Measurements from ENCODE around the gene TRANK1.

DNA sequence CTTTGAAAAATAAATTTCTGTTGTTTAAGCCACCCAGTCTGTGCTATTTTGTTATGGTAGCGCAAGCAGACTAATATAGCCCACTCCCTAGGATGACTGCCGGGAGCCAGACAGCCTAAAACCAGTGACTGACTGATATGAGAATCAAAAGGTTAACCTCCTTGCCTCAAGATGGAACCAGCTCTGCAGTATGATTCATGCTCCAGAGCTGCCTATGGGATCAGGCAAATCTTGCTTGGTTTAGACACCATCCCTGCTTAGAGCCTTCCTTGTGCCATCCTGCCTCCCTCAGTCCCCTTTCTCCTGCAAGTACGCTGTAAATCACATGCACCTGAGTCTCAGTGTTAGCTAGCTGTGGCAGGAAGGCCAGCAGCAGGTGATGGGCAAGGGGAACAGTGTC, 39.3 kb downstream of the TRANK1 start:
- TF ChIP-seq, protein P1, sequence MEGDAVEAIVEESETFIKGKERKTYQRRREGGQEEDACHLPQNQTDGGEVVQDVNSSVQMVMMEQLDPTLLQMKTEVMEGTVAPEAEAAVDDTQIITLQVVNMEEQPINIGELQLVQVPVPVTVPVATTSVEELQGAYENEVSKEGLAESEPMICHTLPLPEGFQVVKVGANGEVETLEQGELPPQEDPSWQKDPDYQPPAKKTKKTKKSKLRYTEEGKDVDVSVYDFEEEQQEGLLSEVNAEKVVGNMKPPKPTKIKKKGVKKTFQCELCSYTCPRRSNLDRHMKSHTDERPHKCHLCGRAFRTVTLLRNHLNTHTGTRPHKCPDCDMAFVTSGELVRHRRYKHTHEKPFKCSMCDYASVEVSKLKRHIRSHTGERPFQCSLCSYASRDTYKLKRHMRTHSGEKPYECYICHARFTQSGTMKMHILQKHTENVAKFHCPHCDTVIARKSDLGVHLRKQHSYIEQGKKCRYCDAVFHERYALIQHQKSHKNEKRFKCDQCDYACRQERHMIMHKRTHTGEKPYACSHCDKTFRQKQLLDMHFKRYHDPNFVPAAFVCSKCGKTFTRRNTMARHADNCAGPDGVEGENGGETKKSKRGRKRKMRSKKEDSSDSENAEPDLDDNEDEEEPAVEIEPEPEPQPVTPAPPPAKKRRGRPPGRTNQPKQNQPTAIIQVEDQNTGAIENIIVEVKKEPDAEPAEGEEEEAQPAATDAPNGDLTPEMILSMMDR (IDR thresholded peaks at IDR 0.05; ENCODE audit: poor library complexity, severe bottlenecking), result no peak
- TF ChIP-seq, protein P2, sequence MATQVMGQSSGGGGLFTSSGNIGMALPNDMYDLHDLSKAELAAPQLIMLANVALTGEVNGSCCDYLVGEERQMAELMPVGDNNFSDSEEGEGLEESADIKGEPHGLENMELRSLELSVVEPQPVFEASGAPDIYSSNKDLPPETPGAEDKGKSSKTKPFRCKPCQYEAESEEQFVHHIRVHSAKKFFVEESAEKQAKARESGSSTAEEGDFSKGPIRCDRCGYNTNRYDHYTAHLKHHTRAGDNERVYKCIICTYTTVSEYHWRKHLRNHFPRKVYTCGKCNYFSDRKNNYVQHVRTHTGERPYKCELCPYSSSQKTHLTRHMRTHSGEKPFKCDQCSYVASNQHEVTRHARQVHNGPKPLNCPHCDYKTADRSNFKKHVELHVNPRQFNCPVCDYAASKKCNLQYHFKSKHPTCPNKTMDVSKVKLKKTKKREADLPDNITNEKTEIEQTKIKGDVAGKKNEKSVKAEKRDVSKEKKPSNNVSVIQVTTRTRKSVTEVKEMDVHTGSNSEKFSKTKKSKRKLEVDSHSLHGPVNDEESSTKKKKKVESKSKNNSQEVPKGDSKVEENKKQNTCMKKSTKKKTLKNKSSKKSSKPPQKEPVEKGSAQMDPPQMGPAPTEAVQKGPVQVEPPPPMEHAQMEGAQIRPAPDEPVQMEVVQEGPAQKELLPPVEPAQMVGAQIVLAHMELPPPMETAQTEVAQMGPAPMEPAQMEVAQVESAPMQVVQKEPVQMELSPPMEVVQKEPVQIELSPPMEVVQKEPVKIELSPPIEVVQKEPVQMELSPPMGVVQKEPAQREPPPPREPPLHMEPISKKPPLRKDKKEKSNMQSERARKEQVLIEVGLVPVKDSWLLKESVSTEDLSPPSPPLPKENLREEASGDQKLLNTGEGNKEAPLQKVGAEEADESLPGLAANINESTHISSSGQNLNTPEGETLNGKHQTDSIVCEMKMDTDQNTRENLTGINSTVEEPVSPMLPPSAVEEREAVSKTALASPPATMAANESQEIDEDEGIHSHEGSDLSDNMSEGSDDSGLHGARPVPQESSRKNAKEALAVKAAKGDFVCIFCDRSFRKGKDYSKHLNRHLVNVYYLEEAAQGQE (IDR thresholded peaks at IDR 0.05; ENCODE audit: borderline replicate concordance), result no peak
